ENCODE results near the gene LGI1.

Gene LGI1

GRCh38 chr10:93754761-93755160 is 3.0 kb upstream of the LGI1 start:
- Histone ChIP-seq H3K9me3 (no peaks in the 10 kb centered on the region), H3K36me3 (no peaks in the 10 kb centered on the region), H3K4me3 (ENCODE audit: low read depth in 1 of 2, low read length in 1 of 2) (no peak overlapping the region), H3K27ac (no peak overlapping the region), H3K27me3 (peaks cover 72% of the 10 kb centered on the region), H3K4me1 (ENCODE audit: control insufficient read depth in 1 of 2, insufficient read depth in 1 of 2, low read depth in 1 of 2, low read length in 1 of 2) (peaks cover 0 to 5% of the 10 kb centered on the region in 2 experiments)
- no peak for TF ChIP-seq CTCF (IDR thresholded peaks at IDR 0.05)

- H3K27me3 ChIP-seq = peaks cover 77% of the 10 kb centered on the region
- no peak overlapping the region for H3K4me3 ChIP-seq (ENCODE audit: low read depth in 1 of 2, low read length in 1 of 2)
- H3K36me3 ChIP-seq = no peaks in the 10 kb centered on the region
- peaks cover 0 to 5% of the 10 kb centered on the region in 2 experiments for H3K4me1 ChIP-seq (ENCODE audit: control insufficient read depth in 1 of 2, insufficient read depth in 1 of 2, low read depth in 1 of 2, low read length in 1 of 2)
- H3K27ac ChIP-seq = no peak overlapping the region
- TF ChIP-seq CTCF (IDR thresholded peaks at IDR 0.05) = no peak
- no peaks in the 10 kb centered on the region for H3K9me3 ChIP-seq
Observed at GRCh38 chr10:93755443-93756116, 2.2 kb upstream of the LGI1 start.

GRCh38 chr10:93756118-93756517 is 1.6 kb upstream of the LGI1 start:
- Histone ChIP-seq H3K36me3 (no peaks in the 10 kb centered on the region), H3K27ac (no peak overlapping the region), H3K27me3 (peaks cover 77% of the 10 kb centered on the region), H3K4me3 (ENCODE audit: low read depth in 1 of 2, low read length in 1 of 2) (no peak overlapping the region), H3K4me1 (ENCODE audit: control insufficient read depth in 1 of 2, insufficient read depth in 1 of 2, low read depth in 1 of 2, low read length in 1 of 2) (peaks cover 0 to 5% of the 10 kb centered on the region in 2 experiments), H3K9me3 (no peaks in the 10 kb centered on the region)
- no peak for TF ChIP-seq CTCF (IDR thresholded peaks at IDR 0.05)

GRCh38 chr10:93757136-93757535 is 600 bp upstream of the LGI1 start:
- Histone ChIP-seq H3K4me3 (ENCODE audit: low read depth in 1 of 2, low read length in 1 of 2) (no peak overlapping the region), H3K27me3 (peaks cover 84% of the 10 kb centered on the region), H3K27ac (no peak overlapping the region), H3K36me3 (no peaks in the 10 kb centered on the region), H3K4me1 (ENCODE audit: control insufficient read depth in 1 of 2, insufficient read depth in 1 of 2, low read depth in 1 of 2, low read length in 1 of 2) (no peaks in the 10 kb centered on the region), H3K9me3 (no peaks in the 10 kb centered on the region)
- TF ChIP-seq CTCF (IDR thresholded peaks at IDR 0.05) = no peak

- H3K27me3 ChIP-seq = peaks cover 95% of the 10 kb centered on the region
- H3K4me1 ChIP-seq (ENCODE audit: control insufficient read depth in 1 of 2, insufficient read depth in 1 of 2, low read depth in 1 of 2, low read length in 1 of 2) = no peaks in the 10 kb centered on the region
- no peaks in the 10 kb centered on the region for H3K36me3 ChIP-seq
- no peak overlapping the region for H3K27ac ChIP-seq
- H3K9me3 ChIP-seq = no peaks in the 10 kb centered on the region
- no peak for TF ChIP-seq CTCF (IDR thresholded peaks at IDR 0.05)
- H3K4me3 ChIP-seq (ENCODE audit: low read depth in 1 of 2, low read length in 1 of 2) = no peak overlapping the region
Observed at GRCh38 chr10:93758508-93758885, 761 bp downstream of the LGI1 start.

All from neutrophil (primary cell).